Measurements from ENCODE around the gene PSMB8.
A peak's percentile ranks its signal among the peaks of the same experiment; 100 is the strongest.
"Not testable (repeated sequence)": the region's sequence is repeated elsewhere in the genome, so short reads cannot be mapped to it uniquely, and the experiment has no call there.

PSMB8 gene

DNA sequence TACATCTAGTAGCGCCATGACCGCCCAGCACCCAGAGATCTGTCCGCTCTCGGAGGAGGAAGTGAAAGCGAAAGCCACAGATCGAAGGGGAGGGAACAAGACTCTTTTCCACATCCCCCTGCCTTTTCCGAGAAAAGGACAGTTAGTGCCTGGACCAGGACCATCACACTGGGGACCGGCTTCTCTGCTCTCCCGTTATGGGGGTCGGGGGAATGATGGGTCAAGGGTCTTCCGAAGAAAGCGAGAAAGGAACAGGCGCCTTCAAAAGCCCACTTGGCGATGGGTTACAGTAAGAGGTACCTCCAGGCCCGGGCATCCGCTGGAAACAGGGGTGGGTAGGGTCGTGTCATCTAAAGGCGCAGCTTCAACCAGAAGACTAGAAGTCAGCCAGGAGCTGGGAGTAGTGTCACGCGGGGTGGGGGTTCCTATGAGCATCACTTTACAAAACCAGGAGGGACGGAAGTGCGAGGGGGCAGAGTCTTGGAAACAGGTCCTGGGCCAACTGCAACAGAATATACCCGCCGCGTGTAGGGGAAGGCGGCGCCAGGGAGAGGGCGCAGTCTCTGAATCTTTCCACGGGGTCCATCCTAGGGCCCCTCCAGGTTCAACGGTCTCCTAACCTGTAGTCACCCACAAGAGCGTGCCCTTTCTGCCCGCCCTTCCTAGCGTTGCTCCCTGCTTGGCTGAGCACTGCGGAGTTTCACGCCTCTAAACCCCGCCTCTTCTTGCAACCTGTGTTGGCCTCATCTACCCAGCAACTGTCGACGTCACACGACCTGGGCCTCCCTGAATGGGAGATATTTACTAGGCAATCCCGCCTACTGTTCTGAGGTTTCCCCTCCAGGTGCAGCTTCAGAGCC is at the start of gene PSMB8:
PSMB8 (minus strand) TSS at position 69 of the 860 bp plus-strand sequence; CDS start at position 18, 51 bp downstream.
- peak; percentile 98 for DNase-seq (ENCODE audit: low read depth)

DNA sequence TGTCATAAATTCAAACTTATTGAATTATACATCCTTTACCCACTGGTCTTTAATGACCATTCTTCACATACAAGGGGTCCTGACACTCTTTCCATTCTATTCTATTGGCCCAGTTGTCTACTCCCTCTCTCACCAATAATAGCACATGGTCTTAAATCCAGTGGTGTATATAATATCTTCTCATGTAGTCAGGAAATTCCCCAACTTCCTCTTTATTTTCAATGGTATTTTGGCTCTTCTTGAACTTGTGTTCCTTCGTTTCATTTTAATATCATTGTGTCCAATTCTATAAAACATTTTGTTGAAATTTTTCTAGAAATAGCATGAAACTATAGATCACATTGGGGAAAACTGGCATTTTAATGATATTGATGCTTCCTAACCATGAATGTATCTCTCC is 47.0 kb upstream of the PSMB8 start:
- DNase-seq (ENCODE audit: low read depth), result no peak

GRCh38 chr6:32889533-32889932 is 45.7 kb upstream of the PSMB8 start:
- no peak for DNase-seq (ENCODE audit: low read depth)

GRCh38 chr6:32888576-32888975 is 44.7 kb upstream of the PSMB8 start:
- DNase-seq (ENCODE audit: low read depth), result no peak

- no peak for DNase-seq (ENCODE audit: low read depth)
Measured at GRCh38 chr6:32887616-32888015, 43.8 kb upstream of the PSMB8 start.

- DNase-seq (ENCODE audit: low read depth), result no peak
Measured at GRCh38 chr6:32886681-32887383, 43.0 kb upstream of the PSMB8 start.

DNA sequence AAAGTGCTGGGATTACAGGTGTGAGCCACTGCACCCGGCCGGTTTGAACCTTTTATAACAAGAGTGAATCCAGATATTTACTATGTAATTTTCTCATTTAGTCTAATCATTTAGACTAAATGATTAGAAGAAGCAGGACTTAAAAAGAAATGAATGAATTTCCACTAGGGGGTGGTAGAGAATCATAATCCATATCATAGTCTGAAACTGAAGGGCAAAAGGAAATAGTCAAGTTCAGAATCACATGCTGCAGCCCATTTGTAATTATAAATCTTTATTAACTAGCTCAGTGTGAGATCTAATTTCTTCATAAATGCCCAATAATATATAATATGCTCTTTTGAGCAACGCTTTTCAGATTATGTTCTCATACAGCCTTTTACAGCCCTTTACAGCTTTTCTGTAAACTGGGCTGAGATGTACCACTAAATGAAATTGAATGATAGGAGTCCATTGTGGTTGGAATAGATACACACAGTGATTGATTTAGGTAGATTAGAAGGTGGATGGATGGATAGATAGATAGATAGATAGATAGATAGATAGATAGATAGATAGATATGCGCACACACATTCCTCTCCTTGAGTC is 41.9 kb upstream of the PSMB8 start:
- DNase-seq (ENCODE audit: low read depth), result no peak

- no peak for DNase-seq (ENCODE audit: low read depth)
Measured at GRCh38 chr6:32883789-32884188, 39.9 kb upstream of the PSMB8 start.

GRCh38 chr6:32882879-32883250 is 39.0 kb upstream of the PSMB8 start:
- DNase-seq (ENCODE audit: low read depth), result no peak

DNA sequence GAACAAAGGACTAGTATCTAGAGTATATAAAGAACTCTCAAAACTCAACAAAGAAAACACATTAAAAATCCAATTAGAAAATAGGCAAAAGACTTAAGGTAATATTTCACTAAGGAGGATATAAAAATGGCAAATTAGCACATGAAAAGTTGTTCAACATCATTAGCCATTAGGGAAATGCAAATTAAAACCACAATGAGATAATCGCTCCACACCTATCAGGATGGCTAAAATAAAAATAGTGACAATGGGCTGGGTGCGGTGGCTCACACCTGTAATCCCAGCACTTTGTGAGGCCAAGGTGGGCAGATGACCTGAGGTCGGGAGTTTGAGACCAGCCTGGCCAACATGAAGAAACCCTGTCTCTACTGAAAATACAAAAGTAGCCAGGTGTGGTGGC is 37.1 kb upstream of the PSMB8 start:
- not testable (repeated sequence) for DNase-seq (ENCODE audit: low read depth)

GRCh38 chr6:32879691-32880090 is 35.8 kb upstream of the PSMB8 start:
- no peak for DNase-seq (ENCODE audit: low read depth)

- DNase-seq (ENCODE audit: low read depth), result no peak
Measured at GRCh38 chr6:32876603-32877002, 32.8 kb upstream of the PSMB8 start.

DNA sequence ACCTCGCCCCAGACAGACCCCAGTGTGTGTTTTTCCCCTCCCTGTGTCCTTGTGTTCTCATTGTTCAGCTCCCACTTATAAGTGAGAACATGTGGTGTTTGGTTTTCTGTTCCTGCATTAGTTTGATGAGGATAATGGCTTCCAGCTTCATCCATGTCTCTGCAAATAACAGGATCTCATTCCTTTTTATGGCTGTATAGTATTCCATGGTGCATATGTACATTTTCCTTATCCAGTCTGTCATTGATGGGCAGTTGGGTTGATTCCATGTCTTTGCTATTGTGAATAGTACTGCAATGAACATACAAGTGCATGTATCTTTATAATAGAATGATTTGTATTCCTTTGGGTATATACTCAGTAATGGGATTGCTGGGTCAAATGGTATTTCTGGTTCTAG is 30.1 kb upstream of the PSMB8 start:
- not testable (repeated sequence) for DNase-seq (ENCODE audit: low read depth)

DNA sequence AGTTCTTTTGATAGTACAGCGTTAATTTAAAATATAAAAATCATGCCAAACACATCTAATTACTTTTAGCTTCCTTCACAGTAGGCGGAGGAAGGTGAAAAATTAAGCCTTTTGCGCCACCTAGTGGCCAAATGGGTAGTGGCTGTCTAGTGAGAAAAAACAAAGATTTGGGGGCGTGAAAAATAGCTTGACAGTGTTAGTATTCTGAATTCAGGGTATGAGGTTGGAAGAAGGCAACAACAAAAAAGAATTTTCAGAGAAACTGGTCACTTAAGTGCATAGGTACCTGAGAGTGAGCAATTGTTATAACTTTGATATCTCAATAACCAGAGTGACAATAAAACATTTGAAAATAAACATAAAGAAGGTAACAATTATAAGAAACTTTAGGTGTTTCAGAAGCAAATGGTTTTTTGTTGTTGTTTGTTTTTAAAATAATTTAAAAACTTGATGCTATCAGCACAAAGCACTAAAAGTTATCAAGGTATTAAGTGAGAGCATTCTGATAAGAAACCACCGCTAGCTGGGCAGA is 24.5 kb upstream of the PSMB8 start:
- DNase-seq (ENCODE audit: low read depth), result peak; percentile 80

DNA sequence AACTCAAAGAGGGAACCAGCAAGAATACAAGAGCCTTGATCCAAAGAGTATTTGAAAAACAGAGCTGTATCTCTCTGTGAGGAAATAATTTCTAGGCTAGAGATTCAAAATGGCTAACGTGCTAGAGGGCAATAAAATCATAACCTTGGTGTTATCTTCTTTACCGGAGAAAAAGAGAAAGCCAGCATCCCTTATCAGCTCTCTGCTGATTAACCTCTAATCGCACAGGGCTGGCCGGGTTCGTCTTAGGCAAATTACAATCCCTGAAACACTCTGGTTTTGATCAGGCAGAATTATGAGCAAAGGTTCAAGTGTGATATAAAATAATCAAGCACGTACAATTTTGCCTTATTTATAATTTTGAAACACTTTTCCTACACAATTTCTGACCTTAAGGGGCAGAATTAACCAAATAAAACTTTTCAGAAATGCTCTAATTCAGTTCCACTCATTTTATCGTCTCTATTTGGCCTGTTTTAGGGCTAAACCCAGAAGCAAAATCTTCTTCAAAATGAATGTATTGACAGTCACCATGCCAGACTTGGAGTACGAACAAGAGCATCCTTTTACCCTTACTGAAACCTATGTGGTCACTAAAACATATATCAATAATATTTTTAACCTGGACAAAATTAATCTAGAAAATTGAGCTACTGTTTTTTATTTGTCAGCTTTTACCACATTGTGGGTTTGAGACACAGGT is 23.9 kb upstream of the PSMB8 start:
- no peak for DNase-seq (ENCODE audit: low read depth)

DNA sequence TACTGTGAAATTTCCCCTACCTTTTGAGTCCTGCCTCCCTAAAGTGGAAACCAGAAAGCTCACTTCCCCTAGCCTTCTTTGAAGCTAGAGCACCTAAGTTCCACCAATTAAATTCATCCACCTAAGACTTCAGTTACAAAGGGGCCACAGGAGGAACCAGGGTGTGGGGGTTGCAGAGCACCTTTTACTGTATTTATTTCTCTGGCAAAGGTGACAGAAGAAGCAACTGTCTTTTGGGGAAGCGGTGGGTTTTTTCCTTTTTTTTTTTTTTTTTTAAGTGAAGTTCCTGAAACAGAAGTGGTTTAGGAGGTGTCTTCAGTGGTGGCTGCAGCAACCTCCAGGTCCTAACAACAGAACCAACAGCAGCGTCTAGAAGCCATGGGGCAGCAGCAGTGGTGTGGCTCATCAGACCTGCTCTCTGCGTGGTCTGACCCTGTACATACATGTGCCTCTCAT is 23.2 kb upstream of the PSMB8 start:
- no peak for DNase-seq (ENCODE audit: low read depth)

DNA sequence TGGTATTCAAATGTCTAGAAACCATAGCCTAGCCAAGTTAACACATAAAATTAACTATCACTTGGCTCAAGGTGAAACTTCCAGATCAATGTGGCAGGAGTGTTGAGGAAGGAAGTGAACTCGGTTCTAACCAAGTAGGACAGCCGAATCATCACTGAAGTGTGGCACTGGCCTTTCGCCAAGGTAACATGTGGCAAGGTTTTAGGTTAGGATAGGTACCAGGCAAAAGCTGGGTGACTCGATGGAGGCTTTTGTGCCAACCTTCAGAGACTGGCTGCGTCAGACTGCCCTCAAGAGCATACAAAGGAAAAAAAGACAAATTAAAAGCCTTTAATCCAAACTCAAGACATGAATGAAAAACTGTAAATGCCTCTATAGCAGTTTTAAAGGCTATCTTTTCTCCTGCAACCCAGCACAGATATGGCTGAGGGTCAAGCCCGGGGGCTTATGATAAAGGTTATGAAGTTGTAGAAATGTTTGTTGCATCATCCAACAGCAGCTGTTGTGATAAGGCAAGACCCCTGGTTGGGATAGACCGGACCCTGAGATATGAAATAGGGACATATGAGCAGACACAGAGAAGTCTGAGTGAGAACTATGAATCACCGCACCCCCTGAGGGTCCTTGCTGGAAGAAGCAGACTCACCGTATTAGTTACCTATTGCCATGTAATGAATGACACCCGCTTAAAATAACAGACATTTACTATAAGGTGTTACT is 22.0 kb upstream of the PSMB8 start:
- no peak for DNase-seq (ENCODE audit: low read depth)

DNA sequence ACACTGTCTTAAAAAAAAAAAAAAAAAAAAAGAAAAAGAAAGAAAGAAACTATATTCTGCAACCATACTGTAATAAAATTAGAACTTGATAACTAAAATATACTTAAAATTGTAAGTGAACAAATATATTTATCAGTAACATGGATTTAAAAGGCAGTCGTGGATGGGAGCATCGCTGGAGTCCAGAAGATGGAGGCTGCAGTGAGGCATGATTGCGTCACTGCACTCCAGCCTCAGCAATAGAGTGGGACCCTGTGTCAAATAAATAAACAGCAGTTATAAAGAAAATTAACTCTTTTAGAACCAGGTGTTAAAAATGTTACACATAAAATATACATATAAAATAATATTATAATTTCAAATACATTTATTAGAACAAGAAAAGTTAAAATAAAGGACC is 18.9 kb upstream of the PSMB8 start:
- no peak for DNase-seq (ENCODE audit: low read depth)

DNA sequence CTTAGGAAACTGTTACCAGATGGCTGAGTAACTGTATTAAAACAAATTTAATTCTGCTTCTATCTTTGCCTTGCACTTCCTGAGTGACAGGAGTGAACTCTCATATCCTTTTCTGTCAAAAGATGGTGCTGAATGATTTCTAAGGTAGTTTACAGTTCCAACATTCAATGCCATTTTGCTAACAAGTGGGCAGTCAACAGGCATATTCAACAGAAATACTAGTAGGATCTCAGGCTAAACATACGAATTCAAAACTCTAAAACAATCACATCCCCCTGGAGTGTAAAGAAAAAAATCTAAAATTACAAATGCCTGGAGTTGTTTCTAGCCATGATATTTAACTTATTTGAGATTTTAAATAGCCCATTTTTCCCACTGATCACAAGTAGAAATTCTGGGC is 16.8 kb upstream of the PSMB8 start:
- DNase-seq (ENCODE audit: low read depth), result no peak

DNA sequence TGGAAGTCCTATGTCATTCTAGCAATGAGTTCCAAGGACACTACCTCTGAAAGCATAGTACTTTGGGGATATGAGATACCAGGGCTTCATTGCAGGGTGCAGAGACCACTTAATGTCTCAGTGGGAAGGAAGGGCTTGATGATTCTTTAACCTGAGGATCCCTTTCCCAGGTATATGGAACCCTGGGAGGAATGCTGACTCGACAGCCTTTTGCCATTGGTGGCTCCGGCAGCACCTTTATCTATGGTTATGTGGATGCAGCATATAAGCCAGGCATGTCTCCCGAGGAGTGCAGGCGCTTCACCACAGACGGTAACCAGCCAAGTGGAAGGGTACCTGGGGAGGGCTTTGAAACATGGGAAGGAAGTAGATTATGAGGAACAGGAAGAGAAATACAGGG is 14.3 kb upstream of the PSMB8 start:
- no peak for DNase-seq (ENCODE audit: low read depth)

GRCh38 chr6:32857156-32857891 is 13.5 kb upstream of the PSMB8 start:
- DNase-seq (ENCODE audit: low read depth), result no peak
